Left cardiac atrium (tissue), 4 donors: ENCODE results near the gene TMEM208. TPM values are rescaled to one million over a fixed set of nuclear protein-coding genes. Genes with fewer than 3 reads are reported as not detected.
A peak's percentile ranks its signal among the peaks of the same experiment; 100 is the strongest.

Experiments
- ATAC-seq, 2 donors: fragments of 200-7000 bp; cut with Tn5 transposase; one replicate each; pipeline ENCODE4 v1.9.1; 2020; ENCODE audit warnings: mild to moderate bottlenecking in 2 of 2, moderate library complexity in 2 of 2
- DNase-seq: peaks from one replicate; pipeline ENCODE4 v3.0.0-alpha.2; 2020
- intact Hi-C, 2 donors: fragments of 100-400 bp; cut with DNase I; formaldehyde crosslinking; loops; one replicate each; pipeline versions ENCODE4 v1.14.1 to v1.15.1; 2022 to 2023
- long read RNA-seq: library from polyadenylated mRNA; unstranded; transcript quantifications from one replicate; pipeline ENCODE4 v2.0.0, GENCODE V29; 2021
- total RNA-seq, 2 donors: library from RNA; stranded (reverse); fragmentation: NEBNext Ultra II Directional; extraction: Animal tissue kit (Norgen Biotek cat#: 25700); gene quantifications; one replicate each; pipeline ENCODE4 v1.2.1, GENCODE V29; 2021
- donor health status: DM: no; HTN: yes; CAD: no.
- donor health status: DM: no; HTN: yes; CAD: no; lungs with severe emphysema.
- donor health status: DM: yes; HTN: yes; CAD: no.
- donor health status: Dilated cardiomyopathy.

The TMEM208 gene
- 10 to 100 TPM; 17.4 to 25.3 TPM for total RNA-seq
- long read RNA-seq, partial matches to known transcripts, result 0 of 2 reads
- long read RNA-seq, other reads (novel, unspliced or antisense), result 0 of 2 reads

DNA sequence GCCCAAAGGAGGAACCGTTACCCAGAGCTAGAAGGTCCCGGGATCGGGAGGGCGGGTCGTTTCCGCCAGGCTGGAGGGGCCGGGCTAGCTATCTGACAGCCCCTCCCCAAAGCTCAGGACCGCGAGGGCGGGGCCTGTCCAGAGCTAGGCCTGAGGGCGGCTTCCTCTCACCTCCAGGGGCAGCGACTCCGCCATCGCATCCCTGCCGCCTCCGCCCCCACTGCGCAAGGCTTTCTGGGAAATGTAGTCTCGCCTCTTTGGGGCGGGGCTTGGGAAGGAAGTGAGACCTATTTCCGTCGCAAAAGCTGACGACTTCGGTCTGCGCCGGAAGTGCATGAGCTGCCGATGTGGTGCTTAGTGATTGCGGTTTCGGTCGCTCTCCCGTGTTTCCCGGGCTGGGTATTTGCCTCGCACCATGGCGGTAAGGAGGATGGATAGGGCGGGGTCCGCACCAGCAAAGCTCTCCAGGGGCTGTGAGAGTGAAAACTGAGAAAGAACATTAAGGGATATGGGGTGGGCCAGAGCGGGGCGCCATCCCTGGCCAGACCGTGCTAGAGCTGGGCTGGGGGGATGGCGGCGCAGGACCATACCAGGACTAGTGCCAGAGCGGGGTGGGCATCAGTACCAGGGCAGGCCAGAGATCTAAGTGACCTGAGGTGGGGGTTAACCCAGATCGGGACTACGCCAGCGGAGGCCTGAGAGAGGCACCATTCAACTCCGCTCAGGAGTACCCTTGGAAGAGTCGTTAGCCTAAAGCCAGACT lies at the start of gene TMEM208:
Gene TMEM208 (plus strand): TSS at position 327 of the 763 bp plus-strand sequence. CDS start 89 bp downstream, at position 416.
- ATAC-seq (peak; percentile 97), DNase-seq (peak; percentile 99)
- intact Hi-C loops, result no loop called here

DNA sequence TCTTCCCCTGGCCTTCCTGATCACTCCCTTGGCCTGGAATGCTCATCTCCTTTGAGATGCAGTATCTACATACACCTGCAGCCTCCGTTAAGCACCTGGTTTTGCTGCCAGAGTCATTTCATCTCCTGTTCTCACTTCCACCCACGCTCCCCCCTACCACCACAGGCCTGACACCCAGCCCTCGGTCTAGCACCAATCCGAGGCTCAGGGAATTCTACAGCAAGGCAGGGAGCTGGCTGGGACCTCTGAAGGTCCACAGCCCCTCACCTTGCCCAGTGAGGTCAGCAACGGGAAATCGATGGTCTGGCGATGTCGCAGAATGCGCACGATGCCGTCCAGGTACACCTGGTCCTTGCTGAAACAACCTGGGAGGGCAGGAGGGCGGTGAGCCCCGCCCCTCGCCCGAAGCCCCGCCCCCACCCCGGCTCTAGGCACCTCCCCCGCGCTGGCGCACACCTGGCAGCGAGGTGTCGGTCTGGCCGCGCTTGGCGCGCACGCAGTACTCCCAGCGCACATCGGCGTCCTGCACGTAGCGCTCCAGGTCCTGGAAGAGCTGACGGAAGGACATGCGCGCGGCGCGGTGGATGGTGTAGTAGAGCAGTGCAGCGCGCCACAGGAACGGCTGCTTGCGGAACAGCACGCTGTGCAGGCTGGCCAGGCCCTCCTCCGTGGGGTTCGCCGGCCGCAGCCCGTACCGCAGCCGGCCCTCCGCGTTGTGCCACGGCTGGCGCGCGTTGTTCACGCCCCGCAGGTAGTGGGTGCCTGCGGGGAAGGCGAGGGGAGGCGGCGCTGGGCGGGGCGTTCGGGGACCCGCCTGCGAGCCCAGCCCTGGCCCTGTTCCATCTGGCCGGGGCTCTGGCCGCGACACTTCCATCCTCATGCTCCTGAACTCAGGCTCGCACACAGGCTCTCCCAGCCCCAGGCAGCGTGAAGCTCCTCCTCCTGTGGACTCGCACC lies 48.9 kb upstream of the TMEM208 start:
- intact Hi-C loops, result no loop called here
- ATAC-seq (peak; percentile 40), DNase-seq (peak; percentile 70)

DNA sequence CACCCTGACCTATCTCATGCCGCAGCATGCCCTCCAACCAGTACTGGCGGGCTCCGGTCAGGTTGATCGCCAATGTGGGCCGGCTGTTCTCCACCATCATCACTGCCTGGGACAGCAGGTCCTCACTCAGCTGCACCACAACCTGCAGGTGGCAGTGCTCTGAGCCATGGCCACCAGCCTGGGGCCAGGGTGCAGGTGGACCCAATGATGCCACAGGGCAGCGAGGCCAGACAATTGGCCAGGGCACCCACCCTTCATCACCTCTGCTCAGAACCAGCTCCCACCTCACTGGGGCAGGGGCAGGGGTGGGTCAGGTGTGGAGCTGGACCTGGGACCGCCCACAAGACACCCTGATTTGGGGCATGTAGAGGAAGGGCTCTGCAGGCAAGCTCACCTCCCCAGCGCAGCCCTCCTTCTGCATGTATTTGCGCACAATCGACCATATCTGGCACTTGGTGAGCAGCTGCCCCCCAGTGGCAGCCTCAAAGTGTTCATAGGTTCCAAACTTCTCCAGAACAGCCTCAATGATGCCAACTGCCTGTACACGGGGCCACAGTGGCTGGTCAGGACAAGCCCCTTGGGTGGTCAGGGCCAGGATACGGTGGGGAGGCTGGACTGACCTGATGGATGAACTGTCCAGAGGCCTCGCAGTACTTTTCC lies 47.4 kb upstream of the TMEM208 start:
- ATAC-seq (no peak), DNase-seq (no peak)
- intact Hi-C loops, result loop anchor here (10.0 kb wide), 2 partner anchors 205 to 285 kb away; no protein-coding TSS in a partner anchor

DNA sequence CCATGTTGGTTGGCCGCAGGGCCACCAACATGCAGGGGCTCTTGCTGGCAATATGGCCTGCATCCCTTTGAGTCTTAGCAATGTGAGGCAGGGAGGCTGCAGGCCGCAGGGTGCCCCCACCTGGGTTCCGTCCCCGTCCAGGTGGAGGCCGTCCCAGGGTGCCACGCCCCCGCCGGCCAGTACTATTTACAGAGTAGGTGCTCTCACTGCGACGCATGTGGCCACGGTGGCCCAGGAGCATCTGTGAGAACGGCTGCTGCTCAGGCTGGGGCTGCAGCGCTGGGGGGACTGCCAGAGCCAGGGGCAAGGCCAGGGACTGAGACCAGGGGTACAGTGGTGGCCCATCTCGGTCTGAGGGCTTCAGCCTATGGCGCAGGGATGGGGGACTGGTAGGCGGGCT lies 46.8 kb upstream of the TMEM208 start:
- intact Hi-C loops, result loop anchor here (10.0 kb wide), 2 partner anchors 205 to 285 kb away; no protein-coding TSS in a partner anchor
- DNase-seq (no peak), ATAC-seq (no peak)

DNA sequence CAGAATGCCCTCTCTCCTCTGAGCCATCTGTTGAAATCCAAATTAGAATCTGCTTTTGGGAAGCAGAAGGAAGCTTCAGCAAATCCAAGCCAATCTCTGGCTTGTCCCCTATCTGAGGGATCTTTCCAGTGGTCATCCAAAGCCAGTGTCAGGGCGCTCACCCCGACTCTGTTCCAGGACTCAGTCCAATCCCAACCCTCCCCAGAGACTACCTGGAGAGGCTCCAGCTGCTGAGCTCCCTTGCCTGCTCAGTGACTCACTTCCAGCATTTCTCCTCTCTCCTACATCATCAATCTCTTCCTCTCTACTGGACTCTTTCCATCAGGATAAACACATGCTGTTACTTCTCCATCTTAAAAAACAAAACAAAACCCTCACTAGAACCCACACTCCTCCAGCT lies 45.6 kb upstream of the TMEM208 start:
- no peak for DNase-seq
- ATAC-seq, result no peak
- intact Hi-C loops, result loop anchor here (10.0 kb wide), 2 partner anchors 207 to 287 kb away; no protein-coding TSS in a partner anchor

DNA sequence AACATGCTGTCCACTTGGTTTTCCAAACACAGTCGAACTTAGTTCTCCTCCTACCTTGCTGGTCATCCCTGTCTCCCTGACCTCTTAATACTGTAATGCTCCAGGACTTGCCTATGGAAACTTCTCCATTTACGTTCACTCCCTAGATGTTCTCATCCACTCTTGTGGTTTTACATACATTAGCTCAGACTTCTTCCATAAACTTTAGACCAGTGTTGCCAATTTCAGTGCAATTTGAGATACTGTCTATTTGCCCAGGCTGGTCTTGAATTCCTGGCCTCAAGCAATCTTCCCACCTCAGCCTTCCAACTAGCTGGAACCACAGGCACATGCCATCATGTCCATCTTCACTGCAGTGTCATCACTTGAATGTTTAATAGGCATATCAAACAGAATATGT lies 44.6 kb upstream of the TMEM208 start:
- ATAC-seq (no peak), DNase-seq (no peak)
- intact Hi-C loops, result loop anchor here (10.0 kb wide), 2 partner anchors 207 to 287 kb away; no protein-coding TSS in a partner anchor

DNA sequence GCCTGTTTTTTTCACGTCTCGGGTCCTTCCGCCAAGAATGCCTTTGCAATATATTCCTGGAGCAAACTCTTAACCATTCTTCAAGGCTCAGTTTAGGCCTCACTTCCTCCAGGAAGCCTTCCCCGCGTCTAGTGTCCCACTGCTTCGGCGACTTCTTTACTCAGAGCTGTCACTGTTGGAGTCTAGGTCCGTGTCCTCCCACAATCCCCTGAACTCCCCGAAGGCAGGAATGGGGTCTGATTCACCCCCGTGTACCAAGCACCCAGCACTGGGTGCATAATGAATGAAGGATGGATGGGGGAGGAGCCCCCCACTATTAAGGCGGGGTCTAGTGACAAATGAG lies 43.7 kb upstream of the TMEM208 start:
- ATAC-seq, result no peak
- intact Hi-C loops, result loop anchor here (10.0 kb wide), 2 partner anchors 208 to 288 kb away; no protein-coding TSS in a partner anchor

DNA sequence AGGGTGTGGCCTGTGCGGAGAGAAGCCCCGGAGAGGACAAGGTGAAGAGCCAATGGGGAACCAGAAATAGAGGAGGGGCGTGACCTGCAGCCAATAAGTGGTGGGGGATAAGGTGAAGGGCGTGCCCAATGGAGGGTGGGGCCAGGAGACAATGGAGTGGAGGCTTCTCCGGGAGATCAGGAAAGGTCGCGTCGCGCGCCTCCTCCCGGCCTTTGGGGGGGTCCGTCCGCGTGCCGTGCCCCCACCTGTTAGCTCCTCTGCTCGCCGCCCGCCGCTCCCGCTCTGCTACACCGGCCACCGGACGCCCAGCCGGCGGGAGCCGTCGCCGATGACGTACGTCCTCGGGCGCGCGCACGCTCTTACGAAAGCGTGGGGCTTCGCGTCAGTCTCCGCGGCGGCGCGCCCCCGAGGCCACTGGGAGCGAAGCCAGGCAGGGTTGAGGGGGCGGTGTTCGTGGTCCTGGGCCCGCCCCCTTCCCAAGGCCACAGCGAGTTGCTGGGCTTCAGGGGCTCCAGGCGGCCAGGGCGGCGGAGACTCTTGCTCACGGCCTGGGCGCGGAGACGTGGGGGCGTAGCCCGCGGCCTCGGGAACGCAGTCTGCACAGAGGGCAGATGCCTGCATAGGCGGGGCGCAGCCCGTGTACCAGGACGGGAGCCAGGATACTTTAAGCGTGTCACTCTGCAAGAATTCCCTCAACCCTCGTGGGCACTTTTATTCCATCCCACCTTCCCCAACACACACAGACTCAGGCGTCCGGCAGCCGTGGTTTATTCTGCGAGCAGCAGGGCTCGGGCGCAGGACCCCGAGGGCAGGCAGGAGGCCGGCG lies 43.1 kb upstream of the TMEM208 start, which contains the start of gene MATCAP1:
Gene MATCAP1 (minus strand): TSS at position 337 of the 826 bp plus-strand sequence. CDS start 3,353 bp downstream, outside the sequence.
- intact Hi-C loops, result loop anchor here (10.0 kb wide), 2 partner anchors 209 to 289 kb away; no protein-coding TSS in a partner anchor
- DNase-seq (peak; percentile 96), ATAC-seq (peak; percentile 94 to 96)

More for the DNA sequence above, 43.7 kb upstream of the TMEM208 start:
- DNase-seq, result no peak

DNA sequence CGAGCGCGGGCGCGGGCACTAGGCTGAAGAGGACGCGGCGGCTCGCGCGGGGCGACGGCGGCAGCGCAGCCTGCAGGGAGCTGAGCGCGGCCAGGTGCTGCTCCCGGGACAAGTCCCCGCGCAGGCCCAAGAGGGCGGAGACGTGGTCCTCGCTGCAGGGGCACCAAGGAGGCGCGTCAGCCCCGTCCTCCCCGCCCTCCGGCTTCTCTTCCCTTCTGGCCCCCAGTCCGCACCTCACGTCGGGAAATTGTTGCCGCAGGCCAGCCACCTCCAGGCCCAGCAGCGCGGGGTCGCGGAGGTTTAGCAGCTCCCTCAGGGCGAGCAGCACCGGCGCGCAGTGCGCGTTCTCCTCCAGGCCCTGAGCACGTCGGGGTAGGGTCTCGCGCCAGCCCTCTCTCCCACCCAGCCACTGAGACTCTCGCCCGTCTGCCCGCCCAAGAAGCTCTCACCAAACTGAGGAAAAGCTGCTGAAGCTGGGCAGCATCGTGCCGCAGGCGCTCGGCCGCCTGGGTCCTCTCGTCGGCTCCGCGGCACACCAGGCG lies 42.4 kb upstream of the TMEM208 start:
- DNase-seq, result no peak
- ATAC-seq, result peak; percentile 9 to 21
- intact Hi-C loops, result loop anchor here (10.0 kb wide), 2 partner anchors 210 to 290 kb away; no protein-coding TSS in a partner anchor

DNA sequence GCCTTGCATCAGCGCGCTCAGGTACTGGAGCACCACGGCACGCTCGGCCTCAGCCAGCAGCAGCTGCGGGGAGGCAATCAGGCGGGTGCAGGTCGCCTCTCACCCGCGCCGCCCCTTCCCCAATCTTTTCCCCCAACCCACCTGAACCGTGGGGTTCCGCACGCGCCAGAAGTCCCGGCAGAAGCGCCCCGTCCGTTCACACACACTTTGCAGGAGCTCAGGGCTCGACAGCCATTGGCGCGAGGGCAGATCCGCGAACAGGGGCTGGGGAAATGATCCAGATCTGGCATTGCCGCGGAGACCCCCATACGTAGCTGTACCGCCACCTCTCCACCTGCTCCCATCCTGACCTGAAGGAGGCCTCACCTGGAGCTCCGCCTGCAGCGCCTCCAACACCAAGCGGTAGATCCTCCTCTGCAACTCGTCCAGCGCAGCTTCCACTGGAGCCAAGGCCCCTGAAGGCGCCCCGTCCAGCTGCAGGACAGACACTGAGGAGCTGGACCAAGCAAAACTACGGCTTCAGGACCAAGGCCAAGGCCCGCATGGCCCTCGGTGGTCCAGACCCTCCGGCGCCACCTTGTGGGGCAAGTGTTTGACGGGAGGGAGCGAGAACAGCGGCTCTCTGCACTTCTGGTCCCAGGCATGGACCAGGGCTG lies 41.8 kb upstream of the TMEM208 start:
- intact Hi-C loops, result loop anchor here (10.0 kb wide), 2 partner anchors 210 to 290 kb away; no protein-coding TSS in a partner anchor
- peak; percentile 52 to 59 for ATAC-seq
- DNase-seq, result peak; percentile 95

DNA sequence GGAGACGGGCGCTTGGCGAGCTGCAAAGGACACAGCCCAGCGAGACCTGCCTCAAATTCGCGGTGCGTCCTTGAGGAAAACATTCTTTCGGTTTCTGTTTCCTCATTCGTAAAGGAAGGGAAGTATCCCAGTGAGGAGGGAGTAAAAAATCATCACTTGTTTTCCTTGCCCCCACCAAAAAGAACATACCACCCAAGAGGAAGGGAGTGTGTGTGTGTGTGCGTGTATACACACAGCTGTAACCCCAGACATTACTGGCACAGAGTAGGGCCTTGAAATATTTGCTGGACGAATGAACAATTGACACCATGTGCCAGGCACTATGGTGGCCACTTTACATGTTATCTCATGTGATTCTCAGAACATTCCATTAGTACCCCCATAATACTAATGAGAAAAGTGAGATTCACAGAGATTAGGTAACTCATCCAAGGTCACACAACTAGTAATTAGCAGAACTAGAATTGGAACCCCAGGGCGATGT lies 41.2 kb upstream of the TMEM208 start:
- DNase-seq (no peak), ATAC-seq (no peak)
- intact Hi-C loops, result loop anchor here (10.0 kb wide), 2 partner anchors 211 to 291 kb away; no protein-coding TSS in a partner anchor

DNA sequence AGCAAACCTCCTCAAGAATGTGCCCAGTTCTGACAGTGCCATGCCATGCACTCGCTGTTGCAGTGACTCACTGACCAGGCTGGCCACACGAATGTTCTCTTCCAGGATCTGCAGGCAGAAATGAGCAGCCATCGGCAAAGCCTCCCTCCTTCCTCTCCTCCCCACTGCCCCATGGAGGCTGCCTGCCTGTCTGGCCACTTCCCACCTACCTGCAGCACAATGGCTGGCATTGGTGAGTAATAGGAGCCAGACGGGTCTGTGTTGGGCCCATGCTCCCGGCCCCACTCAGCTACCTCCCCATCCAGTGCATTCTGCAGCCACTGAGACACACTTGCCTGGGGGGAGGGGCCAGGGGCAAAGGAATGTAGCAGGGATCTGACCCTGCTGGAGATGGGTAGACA lies 40.4 kb upstream of the TMEM208 start:
- ATAC-seq, result no peak
- no peak for DNase-seq
- intact Hi-C loops, result loop anchor here (10.0 kb wide), 2 partner anchors 212 to 292 kb away; no protein-coding TSS in a partner anchor

DNA sequence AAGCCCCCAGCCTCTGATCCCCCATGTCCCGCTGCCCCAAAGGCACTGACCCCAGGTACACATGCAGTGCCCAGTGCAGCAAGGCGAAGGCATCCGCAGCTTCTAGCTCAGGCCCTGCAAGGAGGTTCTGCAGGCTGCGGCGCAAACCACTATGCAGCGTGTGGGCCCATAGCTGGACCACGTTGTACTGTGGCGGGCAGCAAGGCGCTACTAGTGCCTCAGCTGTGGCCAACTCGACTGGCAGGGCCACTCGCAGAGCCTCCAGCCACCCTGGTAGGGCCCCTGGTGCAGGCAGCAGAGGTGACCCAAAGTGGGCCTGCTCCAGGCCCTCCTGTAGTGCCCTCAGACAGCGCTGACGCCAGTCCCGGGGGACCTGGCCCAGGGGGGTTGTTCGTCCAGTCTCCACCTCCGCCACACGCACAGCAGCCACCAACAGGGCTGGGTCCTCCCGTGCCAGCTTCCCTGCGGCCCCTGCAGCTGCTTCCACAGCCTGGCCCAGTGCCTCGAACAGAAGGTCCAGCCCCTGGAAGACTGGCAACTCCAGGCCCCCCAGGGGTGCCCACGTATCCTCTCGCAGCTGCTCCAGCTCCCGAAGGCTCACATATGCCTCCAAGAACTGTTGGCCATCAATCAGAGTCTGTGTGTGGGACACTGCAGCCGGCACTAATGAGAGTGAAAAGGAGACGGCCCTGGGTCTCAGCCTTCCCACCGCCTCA lies 39.6 kb upstream of the TMEM208 start:
- ATAC-seq (no peak), DNase-seq (no peak)
- intact Hi-C loops, result loop anchor here (10.0 kb wide), 2 partner anchors 213 to 293 kb away; no protein-coding TSS in a partner anchor

DNA sequence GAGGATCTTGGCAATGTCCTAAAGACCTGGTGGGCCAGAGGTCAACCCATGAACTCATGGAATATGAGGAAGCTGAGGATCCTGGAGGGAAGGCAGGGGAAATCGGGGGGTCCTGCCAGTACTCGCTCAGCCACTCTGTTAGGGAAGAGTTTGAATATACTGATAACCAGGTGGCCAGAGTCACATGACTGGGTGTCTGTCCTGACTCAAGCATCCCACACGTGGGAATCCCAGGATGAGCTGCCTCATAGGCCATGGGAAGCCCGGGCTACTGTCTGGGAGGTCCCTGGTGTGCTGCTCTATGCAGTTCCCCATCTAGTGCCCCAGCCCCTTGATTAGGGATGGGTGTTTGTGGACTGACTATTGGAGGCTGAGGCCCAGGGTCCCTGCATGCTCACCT lies 38.6 kb upstream of the TMEM208 start:
- ATAC-seq, result no peak
- intact Hi-C loops, result loop anchor here (10.0 kb wide), 2 partner anchors 214 to 294 kb away; no protein-coding TSS in a partner anchor
- DNase-seq, result no peak

DNA sequence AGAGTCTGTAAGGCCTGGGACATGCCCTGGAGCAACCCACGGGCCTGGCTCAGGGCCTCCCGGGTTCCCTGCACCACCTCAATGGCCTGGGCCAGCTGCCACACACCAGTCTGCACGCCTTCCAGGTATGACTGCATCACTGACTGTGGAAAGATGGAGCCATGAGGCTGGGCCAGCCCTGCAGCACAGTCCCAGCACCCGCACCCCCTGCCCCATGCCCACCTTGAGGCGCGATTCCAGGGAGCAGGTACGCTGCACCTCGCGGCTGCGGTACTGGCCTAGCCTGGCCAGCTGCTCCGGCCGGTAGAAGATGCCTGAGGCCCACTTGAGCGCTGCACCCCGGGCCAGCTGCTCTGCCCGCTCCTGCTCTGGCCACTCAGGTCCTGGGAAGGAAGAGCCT lies 38.1 kb upstream of the TMEM208 start:
- intact Hi-C loops, result loop anchor here (10.0 kb wide), 2 partner anchors 214 to 294 kb away; no protein-coding TSS in a partner anchor
- ATAC-seq (no peak), DNase-seq (no peak)

DNA sequence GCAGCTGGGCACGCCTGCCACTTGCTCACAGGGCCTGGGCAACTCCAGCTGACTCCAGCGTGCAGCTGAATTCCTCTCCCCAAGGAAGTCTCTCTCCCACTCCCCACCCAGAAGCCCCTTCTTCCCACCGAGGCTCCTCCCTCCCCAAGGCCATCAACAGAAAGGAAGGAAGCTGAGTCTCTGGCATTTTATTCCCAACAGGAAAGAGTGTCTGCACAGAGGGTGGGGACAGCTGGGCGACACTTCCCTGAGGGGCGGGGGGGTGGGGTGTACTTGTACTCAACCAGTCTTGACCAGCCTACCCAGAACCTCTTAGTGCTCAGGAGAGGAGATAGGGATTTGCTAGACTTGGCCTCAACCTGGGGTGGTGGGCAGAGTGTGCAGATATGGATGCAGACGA lies 36.9 kb upstream of the TMEM208 start, which contains the start of gene EXOC3L1:
Gene EXOC3L1 (minus strand): TSS at position 96 of the 400 bp plus-strand sequence. CDS start 460 bp downstream, outside the sequence.
- intact Hi-C loops, result no loop called here
- DNase-seq, result no peak
- no peak for ATAC-seq
